ENCODE measurements around the gene PRDX3. TPM values are rescaled to one million over a fixed set of nuclear protein-coding genes. Genes with fewer than 3 reads are reported as not detected.

The PRDX3 gene
- total and polyA plus RNA-seq, 11 donors, result 130 to 385 (median 257) TPM

DNA sequence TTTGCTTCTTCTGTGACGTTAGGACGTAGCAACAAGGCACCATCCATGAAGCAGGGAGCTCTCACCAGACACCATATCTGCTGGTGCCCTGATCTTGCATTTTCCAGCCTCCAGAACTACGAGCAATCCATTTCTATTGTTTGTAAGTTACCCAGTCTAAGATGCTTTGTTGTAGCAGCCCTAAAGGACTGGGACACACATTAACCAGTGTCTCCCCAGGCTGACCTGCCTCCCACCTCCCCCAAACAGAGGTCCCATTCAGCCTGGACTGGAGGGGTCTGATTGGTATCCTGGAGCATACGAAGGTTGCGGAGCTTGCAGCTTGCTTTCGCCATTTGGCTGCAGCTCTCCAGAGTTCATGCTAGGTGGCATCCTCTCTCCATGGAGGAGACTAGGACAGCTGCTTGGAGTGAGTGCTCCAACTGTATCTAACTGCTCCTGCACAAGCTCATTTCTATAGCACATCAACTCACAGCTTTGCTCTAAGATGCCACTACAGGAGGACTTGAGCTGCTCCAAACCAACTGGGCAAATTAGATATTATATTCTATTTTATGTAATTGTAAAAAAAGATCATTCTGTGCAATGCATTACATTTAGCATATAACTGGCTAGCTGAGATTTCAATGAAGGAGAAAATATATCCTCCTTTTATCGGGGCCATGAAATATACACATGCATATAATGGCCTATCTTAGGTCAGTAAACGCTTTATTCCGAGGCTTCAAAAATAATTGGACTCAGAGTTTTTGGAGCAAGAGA, 20.8 kb upstream of the PRDX3 start:
- TF ChIP-seq, protein P1, sequence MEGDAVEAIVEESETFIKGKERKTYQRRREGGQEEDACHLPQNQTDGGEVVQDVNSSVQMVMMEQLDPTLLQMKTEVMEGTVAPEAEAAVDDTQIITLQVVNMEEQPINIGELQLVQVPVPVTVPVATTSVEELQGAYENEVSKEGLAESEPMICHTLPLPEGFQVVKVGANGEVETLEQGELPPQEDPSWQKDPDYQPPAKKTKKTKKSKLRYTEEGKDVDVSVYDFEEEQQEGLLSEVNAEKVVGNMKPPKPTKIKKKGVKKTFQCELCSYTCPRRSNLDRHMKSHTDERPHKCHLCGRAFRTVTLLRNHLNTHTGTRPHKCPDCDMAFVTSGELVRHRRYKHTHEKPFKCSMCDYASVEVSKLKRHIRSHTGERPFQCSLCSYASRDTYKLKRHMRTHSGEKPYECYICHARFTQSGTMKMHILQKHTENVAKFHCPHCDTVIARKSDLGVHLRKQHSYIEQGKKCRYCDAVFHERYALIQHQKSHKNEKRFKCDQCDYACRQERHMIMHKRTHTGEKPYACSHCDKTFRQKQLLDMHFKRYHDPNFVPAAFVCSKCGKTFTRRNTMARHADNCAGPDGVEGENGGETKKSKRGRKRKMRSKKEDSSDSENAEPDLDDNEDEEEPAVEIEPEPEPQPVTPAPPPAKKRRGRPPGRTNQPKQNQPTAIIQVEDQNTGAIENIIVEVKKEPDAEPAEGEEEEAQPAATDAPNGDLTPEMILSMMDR (IDR thresholded peaks at IDR 0.05), result peak; percentile 63 to 92 (median 84)
- TF ChIP-seq POLR2A (IDR thresholded peaks at IDR 0.05), result no peak
- Histone ChIP-seq H3K27me3 (no peaks in the 10 kb centered on the region), H3K27ac (no peak overlapping the region), H3K4me3 (no peak overlapping the region), H3K4me1 (peaks cover 0 to 9% (median 1%) of the 10 kb centered on the region in 12 donors), H3K9me3 (no peaks in the 10 kb centered on the region), H3K36me3 (no peaks in the 10 kb centered on the region)
- intact Hi-C loops (cut with DNase I), result loop anchor here in 8 of 10 donors (1.0 to 10.0 kb wide), 8 partner anchors 217 to 403 kb away; partner anchors contain the start of gene RGS10 (in 3 of the 8)
- WGBS, 4 donors, result 39 to 49% (median 44%) methylated on average over 6 to 9 of the region's 9 CpGs
- DNase-seq (peak in 4 of 5 donors; percentile 68 to 76 (median 72)), ATAC-seq (peak; percentile 82 to 98 (median 97))

DNA sequence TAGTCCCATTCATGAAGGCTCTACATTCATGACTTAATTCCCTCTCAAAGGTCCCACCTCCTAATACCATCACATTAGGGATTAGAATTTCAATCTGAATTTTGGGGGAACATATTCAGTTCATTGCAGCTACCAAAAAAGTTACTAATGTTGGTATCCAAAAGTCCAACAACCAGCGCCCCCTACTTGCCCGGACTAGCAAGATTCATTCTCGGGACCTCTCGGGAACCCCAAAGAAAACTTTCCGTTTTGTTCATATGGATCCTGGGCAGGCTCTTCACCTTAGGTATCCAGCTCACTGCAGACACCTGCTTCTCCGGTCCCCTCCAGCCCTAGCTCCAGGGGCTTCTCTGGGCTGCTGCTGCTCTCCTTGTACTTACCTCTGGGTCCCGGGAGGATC, 19.8 kb upstream of the PRDX3 start:
- intact Hi-C loops (cut with DNase I), result loop anchor here in 8 of 10 donors (2.0 to 10.0 kb wide), 6 partner anchors 218 to 404 kb away; partner anchors contain the start of gene RGS10 (in 3 of the 8)
- Histone ChIP-seq H3K27me3 (no peaks in the 10 kb centered on the region), H3K4me3 (no peak overlapping the region), H3K4me1 (peaks cover 0 to 9% (median 1%) of the 10 kb centered on the region in 12 donors), H3K36me3 (no peaks in the 10 kb centered on the region), H3K9me3 (no peaks in the 10 kb centered on the region), H3K27ac (no peak overlapping the region)
- 51 to 65% (median 54%) methylated on average over 7 of the region's 7 CpGs for WGBS, 4 donors
- no peak for TF ChIP-seq POLR2A (IDR thresholded peaks at IDR 0.05)
- TF ChIP-seq, protein P1 (IDR thresholded peaks at IDR 0.05), result peak in 9 of 12 donors; percentile 8 to 49 (median 16)
- ATAC-seq (peak in 1 of 4 donors; percentile 8), DNase-seq (no peak)

DNA sequence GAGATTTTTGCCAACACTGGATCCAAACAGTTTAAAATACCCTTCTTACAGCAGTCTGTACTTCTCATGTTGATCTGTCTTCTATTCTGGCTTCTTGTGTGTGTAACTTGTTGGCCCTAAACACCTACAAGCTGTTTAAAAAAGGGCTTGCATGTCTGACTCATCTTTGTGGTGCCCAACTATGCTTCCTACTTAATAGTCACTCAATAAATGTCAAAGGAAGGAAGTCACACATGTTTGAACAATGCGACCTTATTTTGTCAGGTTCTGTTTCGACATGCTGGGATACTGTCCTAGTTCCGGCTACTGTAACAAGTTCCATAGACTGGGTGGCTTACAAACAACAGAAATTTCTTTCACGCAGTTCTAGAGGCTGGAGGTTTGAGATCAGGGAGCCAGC, 19.3 kb upstream of the PRDX3 start:
- Histone ChIP-seq H3K4me3 (no peak overlapping the region), H3K27me3 (no peaks in the 10 kb centered on the region), H3K4me1 (peaks cover 0 to 9% (median 0%) of the 10 kb centered on the region in 12 donors), H3K9me3 (no peaks in the 10 kb centered on the region), H3K36me3 (no peaks in the 10 kb centered on the region), H3K27ac (no peak overlapping the region)
- intact Hi-C loops (cut with DNase I), result loop anchor here in 8 of 10 donors (2.0 to 10.0 kb wide), 6 partner anchors 219 to 404 kb away; partner anchors contain the start of gene RGS10 (in 3 of the 8)
- TF ChIP-seq POLR2A (IDR thresholded peaks at IDR 0.05), result no peak
- WGBS, 4 donors, result 58 to 79% (median 65%) methylated on average over 4 of the region's 4 CpGs
- no peak for ATAC-seq
- no peak for DNase-seq

DNA sequence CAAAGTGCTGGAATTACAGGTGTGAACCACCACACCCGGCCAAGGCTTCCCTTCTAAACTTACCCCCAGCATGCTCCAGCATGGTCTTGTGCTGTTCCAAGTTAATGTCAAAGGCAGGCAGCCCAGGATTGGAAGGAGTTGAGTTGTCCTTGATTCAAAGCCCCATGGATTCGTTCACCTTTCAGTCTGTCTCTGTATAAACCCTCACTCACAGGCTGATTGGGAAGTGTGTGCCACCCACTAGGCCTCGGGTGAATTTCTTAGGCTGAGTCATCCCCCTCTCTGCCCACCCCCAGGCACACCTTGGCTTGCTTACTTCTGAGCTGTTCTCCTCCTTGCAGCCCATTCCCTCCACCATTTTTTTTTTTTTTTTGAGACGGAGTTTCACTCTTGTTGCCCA, 13.3 kb upstream of the PRDX3 start:
- Histone ChIP-seq H3K27ac (no peak overlapping the region), H3K27me3 (no peaks in the 10 kb centered on the region), H3K4me1 (peaks cover 0 to 20% (median 0%) of the 10 kb centered on the region in 12 donors), H3K36me3 (no peaks in the 10 kb centered on the region), H3K4me3 (no peak overlapping the region), H3K9me3 (no peaks in the 10 kb centered on the region)
- no peak for TF ChIP-seq POLR2A (IDR thresholded peaks at IDR 0.05)
- TF ChIP-seq, protein P1 (IDR thresholded peaks at IDR 0.05), result no peak
- intact Hi-C loops (cut with DNase I), result loop anchor here in 2 of 10 donors (5.0 to 10.0 kb wide), 2 partner anchors 300 to 353 kb away; partner anchors contain the start of gene RGS10 (in 1 of the 2)
- ATAC-seq (no peak), DNase-seq (no peak)
- WGBS, 4 donors, result 84 to 91% (median 89%) methylated on average over 4 of the region's 4 CpGs
